ENCODE results near the gene SIRPA. TPM values are rescaled to one million over a fixed set of nuclear protein-coding genes. Genes with fewer than 3 reads are reported as not detected.

SIRPA gene
- total RNA-seq, 1 experiment from 2014 or later = 0.30 TPM

DNA sequence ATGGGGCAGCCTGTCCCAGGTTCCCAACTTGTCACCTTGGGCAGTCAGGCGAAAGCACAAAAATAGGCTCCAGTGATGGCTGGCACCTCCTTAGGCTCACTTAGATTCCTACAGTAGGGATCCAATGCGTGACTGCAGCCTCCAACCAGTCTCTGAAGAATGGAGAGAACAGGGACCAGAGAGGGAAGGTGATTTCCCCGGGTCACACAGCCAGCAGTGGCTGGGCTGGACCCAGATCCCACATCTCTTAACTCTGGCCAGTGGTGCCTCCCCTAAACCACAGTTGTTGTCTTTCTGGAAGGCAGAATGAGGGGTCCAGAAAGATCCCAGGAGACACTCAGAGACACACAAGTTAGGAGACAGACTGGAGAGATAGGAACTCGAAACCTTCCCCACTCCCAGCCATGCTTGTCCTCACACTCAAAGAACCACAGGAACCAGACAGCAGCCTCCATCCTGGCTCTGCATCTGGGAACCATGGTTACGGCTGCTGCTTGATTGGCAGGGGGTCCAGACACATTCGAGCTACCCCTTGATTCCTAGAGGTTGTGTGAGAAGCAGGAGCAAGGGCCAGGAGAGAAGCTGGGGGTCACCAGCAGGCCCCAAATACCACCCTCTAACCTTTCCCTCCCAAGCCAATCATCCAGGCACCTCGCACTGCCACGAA, 33.1 kb upstream of the SIRPA start:
- H3K79me2 ChIP-seq (ENCODE audit: low read length) = no peaks in the 10 kb centered on the region
- no peak overlapping the region for H3K4me2 ChIP-seq (ENCODE audit: low read depth, low read length, poor library complexity, severe bottlenecking)
- no peaks in the 10 kb centered on the region for H3K4me1 ChIP-seq (ENCODE audit: low read length)
- H2AFZ ChIP-seq (ENCODE audit: low read length) = no peak overlapping the region
- H3K9ac ChIP-seq (ENCODE audit: low read length) = no peak overlapping the region
- H3K27ac ChIP-seq (ENCODE audit: low read length) = no peak overlapping the region
- H3K9me2 ChIP-seq (replicated peaks; ENCODE audit: insufficient read depth, low read length) = no peaks in the 10 kb centered on the region
- H4K20me1 ChIP-seq (ENCODE audit: insufficient read depth, low read depth, low read length) = no peaks in the 10 kb centered on the region
- H3K36me3 ChIP-seq (ENCODE audit: insufficient read depth, low read length) = no peaks in the 10 kb centered on the region
- H3K9me3 ChIP-seq (ENCODE audit: low read length) = no peaks in the 10 kb centered on the region
- DNase-seq = no peak
- H3K4me3 ChIP-seq (ENCODE audit: low read length) = no peak overlapping the region
- H3K27me3 ChIP-seq (ENCODE audit: low read length) = no peaks in the 10 kb centered on the region

DNA sequence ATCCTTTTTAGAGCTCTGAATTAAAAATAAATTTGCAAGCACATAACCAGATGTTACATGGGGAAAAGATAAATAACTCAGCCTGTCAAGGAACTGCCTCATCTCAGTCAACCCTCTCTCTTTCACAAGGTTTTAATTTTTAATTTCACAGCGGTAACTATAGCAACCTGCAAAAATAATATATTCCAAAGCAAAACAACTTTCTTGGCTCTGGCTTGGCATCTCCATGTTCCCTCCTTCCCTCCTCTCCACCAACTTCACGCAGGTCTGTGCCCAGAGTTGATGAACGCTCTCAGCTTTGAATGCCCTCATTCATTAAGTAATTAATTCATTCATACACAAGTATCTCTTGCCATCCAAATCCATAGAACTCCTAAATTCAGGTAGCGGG, 32.5 kb upstream of the SIRPA start:
- Histone ChIP-seq H4K20me1 (ENCODE audit: insufficient read depth, low read depth, low read length) (no peaks in the 10 kb centered on the region), H3K4me2 (ENCODE audit: low read depth, low read length, poor library complexity, severe bottlenecking) (no peak overlapping the region), H3K79me2 (ENCODE audit: low read length) (no peaks in the 10 kb centered on the region), H2AFZ (ENCODE audit: low read length) (no peak overlapping the region), H3K4me1 (ENCODE audit: low read length) (no peaks in the 10 kb centered on the region), H3K4me3 (ENCODE audit: low read length) (no peak overlapping the region), H3K9ac (ENCODE audit: low read length) (no peak overlapping the region), H3K9me3 (ENCODE audit: low read length) (no peaks in the 10 kb centered on the region), H3K36me3 (ENCODE audit: insufficient read depth, low read length) (no peaks in the 10 kb centered on the region), H3K27me3 (ENCODE audit: low read length) (no peaks in the 10 kb centered on the region), H3K27ac (ENCODE audit: low read length) (no peak overlapping the region), H3K9me2 (replicated peaks; ENCODE audit: insufficient read depth, low read length) (no peaks in the 10 kb centered on the region)
- no peak for DNase-seq

DNA sequence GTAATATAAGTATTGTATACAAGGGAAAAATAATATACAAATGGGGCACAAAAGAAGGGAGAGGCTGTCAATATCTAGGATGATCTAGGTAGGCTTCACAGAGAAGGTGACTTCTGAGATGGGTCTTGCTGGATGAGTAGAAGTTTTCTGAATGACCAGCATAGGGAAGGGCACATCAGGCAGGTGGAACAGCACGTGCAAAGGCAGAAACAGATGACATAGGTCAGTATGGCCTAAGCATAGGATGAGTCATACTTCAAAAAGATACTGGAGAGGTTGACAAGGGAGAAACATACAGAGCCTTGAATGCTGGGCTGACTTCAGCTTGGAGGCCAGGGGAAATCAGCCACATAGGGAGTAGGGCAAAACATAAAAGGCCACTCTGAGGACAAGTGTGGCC, 31.9 kb upstream of the SIRPA start:
- no peak for DNase-seq
- Histone ChIP-seq H3K27ac (ENCODE audit: low read length) (no peak overlapping the region), H3K9ac (ENCODE audit: low read length) (no peak overlapping the region), H3K9me2 (replicated peaks; ENCODE audit: insufficient read depth, low read length) (no peaks in the 10 kb centered on the region), H3K4me2 (ENCODE audit: low read depth, low read length, poor library complexity, severe bottlenecking) (no peak overlapping the region), H3K79me2 (ENCODE audit: low read length) (no peaks in the 10 kb centered on the region), H2AFZ (ENCODE audit: low read length) (no peak overlapping the region), H3K4me1 (ENCODE audit: low read length) (no peaks in the 10 kb centered on the region), H4K20me1 (ENCODE audit: insufficient read depth, low read depth, low read length) (no peaks in the 10 kb centered on the region), H3K27me3 (ENCODE audit: low read length) (no peaks in the 10 kb centered on the region), H3K9me3 (ENCODE audit: low read length) (no peaks in the 10 kb centered on the region), H3K36me3 (ENCODE audit: insufficient read depth, low read length) (no peaks in the 10 kb centered on the region), H3K4me3 (ENCODE audit: low read length) (no peak overlapping the region)

DNA sequence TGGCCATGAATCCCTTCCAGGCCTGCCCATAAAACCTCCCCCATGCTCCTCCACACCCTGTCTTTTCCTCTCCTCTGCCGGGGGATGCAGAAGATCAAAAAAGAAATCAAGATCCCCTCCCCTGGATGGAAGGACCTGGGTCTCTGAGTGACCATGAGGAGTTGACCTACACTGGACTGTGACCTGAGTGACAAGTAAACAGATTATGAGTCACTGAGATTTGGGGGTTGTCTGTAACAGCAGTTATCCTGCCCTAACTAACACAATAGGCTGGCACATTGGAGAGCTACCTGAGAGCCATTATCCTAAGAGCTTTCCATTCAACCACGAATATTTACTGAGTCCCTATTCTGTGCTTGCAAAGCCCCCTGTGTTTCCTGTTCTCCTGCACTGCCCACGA, 28.4 kb upstream of the SIRPA start:
- no peaks in the 10 kb centered on the region for H3K36me3 ChIP-seq (ENCODE audit: insufficient read depth, low read length)
- H3K4me3 ChIP-seq (ENCODE audit: low read length) = no peak overlapping the region
- peaks cover under 1% of the 10 kb centered on the region; the same call in 1 of the 2 replicates for H4K20me1 ChIP-seq (ENCODE audit: insufficient read depth, low read depth, low read length)
- H3K9me2 ChIP-seq (replicated peaks; ENCODE audit: insufficient read depth, low read length) = no peaks in the 10 kb centered on the region
- H3K4me2 ChIP-seq (ENCODE audit: low read depth, low read length, poor library complexity, severe bottlenecking) = no peak overlapping the region
- H3K27ac ChIP-seq (ENCODE audit: low read length) = no peak overlapping the region
- DNase-seq = no peak
- no peaks in the 10 kb centered on the region for H3K79me2 ChIP-seq (ENCODE audit: low read length)
- H3K9ac ChIP-seq (ENCODE audit: low read length) = no peak overlapping the region
- H3K4me1 ChIP-seq (ENCODE audit: low read length) = peaks cover 24% of the 10 kb centered on the region
- no peaks in the 10 kb centered on the region for H3K9me3 ChIP-seq (ENCODE audit: low read length)
- H3K27me3 ChIP-seq (ENCODE audit: low read length) = no peaks in the 10 kb centered on the region
- H2AFZ ChIP-seq (ENCODE audit: low read length) = no peak overlapping the region

DNA sequence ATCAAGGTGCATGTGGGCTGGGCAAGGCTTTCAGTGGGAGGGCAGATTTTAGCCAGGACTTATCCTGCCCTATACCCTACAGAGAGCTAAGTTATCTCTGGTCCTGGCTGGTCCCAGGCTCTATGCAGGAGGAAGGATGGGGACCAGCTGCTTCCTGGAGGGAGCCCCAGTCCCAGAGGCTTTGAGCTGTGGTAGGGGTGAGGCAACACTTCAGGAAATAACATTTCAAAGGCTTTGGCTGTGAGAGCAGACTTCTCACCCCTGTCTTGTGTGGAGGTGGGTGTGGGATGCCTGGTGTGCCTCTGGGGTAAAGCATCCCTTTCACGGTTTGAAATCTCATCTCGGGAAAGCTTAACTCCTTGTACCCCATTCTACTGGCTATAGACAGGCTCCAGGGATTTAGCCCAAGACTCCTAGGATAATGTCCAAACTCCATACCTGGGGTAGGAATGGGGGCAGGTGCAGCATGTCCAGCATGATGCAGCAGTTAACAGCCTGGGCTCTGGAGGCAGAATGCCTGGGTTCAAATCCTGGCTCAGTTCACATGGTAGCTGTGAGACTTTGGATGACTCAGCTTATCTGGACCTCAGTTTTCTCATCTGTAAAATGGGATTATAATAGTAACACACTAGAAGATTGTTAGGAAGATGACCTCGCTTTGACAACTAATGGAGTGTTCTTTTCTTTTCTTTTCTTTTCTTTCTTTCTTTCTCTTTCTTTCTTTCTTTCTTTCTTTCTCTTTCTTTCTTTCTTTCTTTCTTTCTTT, 27.5 kb upstream of the SIRPA start:
- Histone ChIP-seq H3K9me3 (ENCODE audit: low read length) (no peaks in the 10 kb centered on the region), H3K36me3 (ENCODE audit: insufficient read depth, low read length) (no peaks in the 10 kb centered on the region), H3K4me2 (ENCODE audit: low read depth, low read length, poor library complexity, severe bottlenecking) (no peak overlapping the region), H3K4me3 (ENCODE audit: low read length) (no peak overlapping the region), H3K27ac (ENCODE audit: low read length) (no peak overlapping the region), H3K9ac (ENCODE audit: low read length) (no peak overlapping the region), H3K9me2 (replicated peaks; ENCODE audit: insufficient read depth, low read length) (no peaks in the 10 kb centered on the region), H4K20me1 (ENCODE audit: insufficient read depth, low read depth, low read length) (peaks cover 7% of the 10 kb centered on the region; the same call in 1 of the 2 replicates), H3K4me1 (ENCODE audit: low read length) (peaks cover 30% of the 10 kb centered on the region), H3K27me3 (ENCODE audit: low read length) (no peaks in the 10 kb centered on the region), H2AFZ (ENCODE audit: low read length) (no peak overlapping the region), H3K79me2 (ENCODE audit: low read length) (no peaks in the 10 kb centered on the region)
- no peak for DNase-seq

DNA sequence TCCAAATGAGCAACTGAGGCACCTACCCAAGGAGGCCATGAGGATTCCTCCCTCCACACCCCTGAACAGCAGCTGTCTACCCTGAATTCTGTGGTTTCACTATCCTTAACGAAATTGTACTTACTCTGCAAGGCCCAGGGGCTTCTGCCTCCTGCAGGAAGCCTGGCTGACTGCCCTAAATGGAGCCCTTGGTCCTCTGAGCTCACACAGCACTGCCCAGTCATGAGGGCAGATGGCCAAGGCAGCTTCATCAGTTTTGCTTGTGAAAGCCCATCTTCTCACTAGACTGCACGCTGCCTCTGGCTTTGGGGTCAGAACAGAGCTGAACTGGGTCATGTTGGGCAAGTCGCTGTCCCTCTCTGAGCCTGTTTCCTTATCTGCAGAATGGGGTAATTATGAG, 26.4 kb upstream of the SIRPA start:
- Histone ChIP-seq H3K79me2 (ENCODE audit: low read length) (no peaks in the 10 kb centered on the region), H3K27ac (ENCODE audit: low read length) (no peak overlapping the region), H4K20me1 (ENCODE audit: insufficient read depth, low read depth, low read length) (peaks cover 7% of the 10 kb centered on the region; the same call in 1 of the 2 replicates), H3K36me3 (ENCODE audit: insufficient read depth, low read length) (no peaks in the 10 kb centered on the region), H3K4me2 (ENCODE audit: low read depth, low read length, poor library complexity, severe bottlenecking) (no peak overlapping the region), H3K4me1 (ENCODE audit: low read length) (peaks cover 30% of the 10 kb centered on the region), H3K4me3 (ENCODE audit: low read length) (no peak overlapping the region), H3K9ac (ENCODE audit: low read length) (no peak overlapping the region), H3K27me3 (ENCODE audit: low read length) (no peaks in the 10 kb centered on the region), H3K9me3 (ENCODE audit: low read length) (no peaks in the 10 kb centered on the region), H3K9me2 (replicated peaks; ENCODE audit: insufficient read depth, low read length) (no peaks in the 10 kb centered on the region), H2AFZ (ENCODE audit: low read length) (no peak overlapping the region)
- no peak for DNase-seq

DNA sequence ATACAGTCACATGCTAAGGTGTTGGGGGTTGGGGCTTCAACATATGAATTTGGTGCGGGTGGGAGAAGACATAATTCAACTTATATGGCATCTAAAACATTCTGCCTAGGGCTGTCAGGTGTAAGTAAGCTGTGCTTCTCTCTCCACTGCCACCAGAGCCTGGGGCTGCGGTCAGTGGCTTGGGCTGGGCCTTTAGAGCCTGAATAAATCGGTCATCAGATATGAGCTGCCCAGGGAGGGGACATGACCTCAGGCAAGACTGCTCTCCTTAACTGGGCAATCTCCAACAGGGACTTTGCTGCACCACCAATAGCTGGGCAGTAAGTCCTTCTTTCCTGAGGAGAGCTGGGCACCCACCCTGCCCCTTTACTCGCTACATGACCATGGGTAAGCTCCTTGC, 24.9 kb upstream of the SIRPA start:
- no peaks in the 10 kb centered on the region for H3K9me2 ChIP-seq (replicated peaks; ENCODE audit: insufficient read depth, low read length)
- no peaks in the 10 kb centered on the region for H3K9me3 ChIP-seq (ENCODE audit: low read length)
- DNase-seq = no peak
- H3K4me1 ChIP-seq (ENCODE audit: low read length) = peaks cover 30% of the 10 kb centered on the region
- peak overlapping the region; percentile 28; the same call in 1 of the 2 replicates for H3K4me3 ChIP-seq (ENCODE audit: low read length)
- peak overlapping the region; percentile 66 for H3K4me2 ChIP-seq (ENCODE audit: low read depth, low read length, poor library complexity, severe bottlenecking)
- no peak overlapping the region for H2AFZ ChIP-seq (ENCODE audit: low read length)
- no peaks in the 10 kb centered on the region for H3K36me3 ChIP-seq (ENCODE audit: insufficient read depth, low read length)
- H4K20me1 ChIP-seq (ENCODE audit: insufficient read depth, low read depth, low read length) = peaks cover 7% of the 10 kb centered on the region; the same call in 1 of the 2 replicates
- H3K9ac ChIP-seq (ENCODE audit: low read length) = peak overlapping the region; percentile 20
- H3K27ac ChIP-seq (ENCODE audit: low read length) = peak overlapping the region; percentile 59
- H3K27me3 ChIP-seq (ENCODE audit: low read length) = no peaks in the 10 kb centered on the region
- H3K79me2 ChIP-seq (ENCODE audit: low read length) = no peaks in the 10 kb centered on the region

DNA sequence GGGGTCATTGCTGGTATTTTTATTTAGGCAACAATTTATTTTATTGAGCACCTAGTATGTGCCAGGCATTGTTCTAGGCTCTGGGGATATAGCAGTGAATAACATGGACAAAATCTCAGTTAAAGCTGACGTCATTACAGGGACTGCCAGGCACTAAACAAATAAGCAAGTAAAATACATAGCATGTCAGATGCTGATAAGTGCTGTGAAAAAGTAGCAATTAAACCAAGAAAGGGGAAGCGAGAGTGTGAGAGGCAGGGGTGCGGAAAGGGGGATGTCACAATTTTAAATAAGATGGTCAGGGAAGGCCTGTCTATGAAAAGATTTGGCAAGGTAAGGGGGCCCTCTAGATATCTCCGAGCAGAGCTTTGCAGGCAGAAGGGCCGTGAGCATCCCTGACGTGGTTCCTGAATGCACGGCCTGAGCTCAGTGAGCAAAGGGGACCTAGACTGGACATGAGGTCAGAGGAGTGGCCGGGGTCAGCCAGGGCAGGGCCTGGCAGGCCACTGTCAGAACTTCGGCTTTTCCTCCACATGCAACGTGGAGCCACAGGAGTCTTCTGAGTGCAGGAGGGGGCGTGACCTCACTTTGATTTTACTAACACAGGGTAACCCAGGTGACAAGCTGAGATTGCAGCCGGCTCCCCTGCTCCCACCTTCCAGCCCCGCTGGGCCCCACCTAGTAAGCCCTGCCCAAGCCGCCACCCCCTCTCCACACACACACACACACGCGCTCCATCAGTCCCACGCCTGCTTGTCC, 24.2 kb upstream of the SIRPA start:
- H3K27me3 ChIP-seq (ENCODE audit: low read length) = no peaks in the 10 kb centered on the region
- DNase-seq = peak; percentile 94
- H2AFZ ChIP-seq (ENCODE audit: low read length) = no peak overlapping the region
- peak overlapping the region; percentile 64 for H3K27ac ChIP-seq (ENCODE audit: low read length)
- no peaks in the 10 kb centered on the region for H3K79me2 ChIP-seq (ENCODE audit: low read length)
- no peaks in the 10 kb centered on the region for H3K9me3 ChIP-seq (ENCODE audit: low read length)
- no peaks in the 10 kb centered on the region for H3K9me2 ChIP-seq (replicated peaks; ENCODE audit: insufficient read depth, low read length)
- H3K9ac ChIP-seq (ENCODE audit: low read length) = peak overlapping the region; percentile 20
- H3K4me3 ChIP-seq (ENCODE audit: low read length) = peak overlapping the region; percentile 40; the same call in 1 of the 2 replicates
- no peaks in the 10 kb centered on the region for H3K36me3 ChIP-seq (ENCODE audit: insufficient read depth, low read length)
- H3K4me2 ChIP-seq (ENCODE audit: low read depth, low read length, poor library complexity, severe bottlenecking) = peak overlapping the region; percentile 66
- peaks cover 30% of the 10 kb centered on the region for H3K4me1 ChIP-seq (ENCODE audit: low read length)
- H4K20me1 ChIP-seq (ENCODE audit: insufficient read depth, low read depth, low read length) = peaks cover 7% of the 10 kb centered on the region; the same call in 1 of the 2 replicates
